EL (cell line): Measurements from ENCODE around the gene TMCC1.
"Not testable (repeated sequence)": the region's sequence is repeated elsewhere in the genome, so short reads cannot be mapped to it uniquely, and the experiment has no call there.

ENCODE experiments used
- DNase-seq: peaks from one replicate; pipeline ENCODE4 v3.0.0-alpha.2; 2016

The TMCC1 gene

GRCh38 chr3:129893581-129894070 lies at the start of gene TMCC1:
TSS of gene TMCC1 (minus strand) at chr3:129893711.
- peak; percentile 78 for DNase-seq

- DNase-seq = no peak
Observed at GRCh38 chr3:129943020-129943419, 49.5 kb upstream of the TMCC1 start.

GRCh38 chr3:129942296-129942695 lies 48.8 kb upstream of the TMCC1 start:
- peak; percentile 59 for DNase-seq

GRCh38 chr3:129940086-129940485 lies 46.6 kb upstream of the TMCC1 start:
- DNase-seq = no peak

GRCh38 chr3:129938140-129938930 lies 44.8 kb upstream of the TMCC1 start:
- DNase-seq = no peak

GRCh38 chr3:129937717-129938116 lies 44.2 kb upstream of the TMCC1 start:
- no peak for DNase-seq

GRCh38 chr3:129936757-129937156 lies 43.2 kb upstream of the TMCC1 start:
- DNase-seq = peak; percentile 64

- DNase-seq = peak; percentile 32
Observed at GRCh38 chr3:129934234-129935123, 41.0 kb upstream of the TMCC1 start.

- DNase-seq = no peak
Observed at GRCh38 chr3:129933471-129933870, 40.0 kb upstream of the TMCC1 start.

- no peak for DNase-seq
Observed at GRCh38 chr3:129929383-129929782, 35.9 kb upstream of the TMCC1 start.

GRCh38 chr3:129927072-129927471 lies 33.6 kb upstream of the TMCC1 start:
- no peak for DNase-seq

- DNase-seq = no peak
Observed at GRCh38 chr3:129919806-129920205, 26.3 kb upstream of the TMCC1 start.

- no peak for DNase-seq
Observed at GRCh38 chr3:129919357-129919756, 25.8 kb upstream of the TMCC1 start.

GRCh38 chr3:129918461-129918860 lies 24.9 kb upstream of the TMCC1 start:
- no peak for DNase-seq

GRCh38 chr3:129917423-129918007 lies 24.0 kb upstream of the TMCC1 start:
- DNase-seq = no peak

- no peak for DNase-seq
Observed at GRCh38 chr3:129913618-129914017, 20.1 kb upstream of the TMCC1 start.

GRCh38 chr3:129911261-129911861 lies 17.9 kb upstream of the TMCC1 start:
- no peak for DNase-seq

GRCh38 chr3:129909235-129909634 lies 15.7 kb upstream of the TMCC1 start:
- not testable (repeated sequence) for DNase-seq

- no peak for DNase-seq
Observed at GRCh38 chr3:129908417-129908816, 14.9 kb upstream of the TMCC1 start.

- DNase-seq = not testable (repeated sequence)
Observed at GRCh38 chr3:129901272-129901671, 7.8 kb upstream of the TMCC1 start.

GRCh38 chr3:129897026-129897425 lies 3.5 kb upstream of the TMCC1 start:
- no peak for DNase-seq

GRCh38 chr3:129892857-129893580 lies 492 bp downstream of the TMCC1 start:
- DNase-seq = no peak
